ENCODE measurements around the gene MAGOH.

DNA sequence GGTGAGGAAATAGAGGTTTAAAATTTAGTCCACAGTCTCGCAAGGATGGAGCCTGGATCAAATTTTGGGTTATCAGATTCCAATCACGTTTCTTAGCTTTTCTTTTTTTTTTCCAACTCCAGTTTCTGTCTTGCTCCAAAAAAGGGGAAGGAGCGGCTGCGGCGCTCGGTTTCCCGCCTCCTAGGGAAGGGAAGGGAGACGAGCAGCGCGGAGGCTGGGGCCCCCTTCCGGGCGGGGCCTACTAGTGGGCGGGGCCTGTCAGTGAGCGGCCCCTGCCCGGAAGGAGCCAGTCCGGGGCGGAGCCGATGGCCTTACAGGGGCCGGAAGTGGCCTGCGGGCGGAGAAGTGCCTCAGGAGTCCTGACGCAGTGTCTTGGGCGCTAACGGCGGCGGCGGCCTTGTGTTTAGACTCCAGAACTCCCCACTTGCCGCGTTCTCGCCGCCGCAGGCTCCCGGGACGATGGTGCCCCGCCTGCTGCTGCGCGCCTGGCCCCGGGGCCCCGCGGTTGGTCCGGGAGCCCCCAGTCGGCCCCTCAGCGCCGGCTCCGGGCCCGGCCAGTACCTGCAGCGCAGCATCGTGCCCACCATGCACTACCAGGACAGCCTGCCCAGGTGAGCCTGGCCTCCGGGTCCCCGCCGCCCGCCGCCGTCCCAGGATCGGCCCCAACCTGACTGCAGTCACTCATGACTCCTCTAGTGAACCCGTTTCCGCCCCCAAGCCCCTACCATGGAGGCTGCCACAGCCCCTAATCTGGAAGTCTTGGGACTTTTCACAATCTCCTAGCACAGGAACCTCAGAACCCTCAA is 41.6 kb downstream of the MAGOH start, which contains the start of gene CPT2:
- no peak for TF ChIP-seq EZH2 (IDR thresholded peaks at IDR 0.05; ENCODE audit: insufficient read depth, low read length)
- TF ChIP-seq, protein P1, sequence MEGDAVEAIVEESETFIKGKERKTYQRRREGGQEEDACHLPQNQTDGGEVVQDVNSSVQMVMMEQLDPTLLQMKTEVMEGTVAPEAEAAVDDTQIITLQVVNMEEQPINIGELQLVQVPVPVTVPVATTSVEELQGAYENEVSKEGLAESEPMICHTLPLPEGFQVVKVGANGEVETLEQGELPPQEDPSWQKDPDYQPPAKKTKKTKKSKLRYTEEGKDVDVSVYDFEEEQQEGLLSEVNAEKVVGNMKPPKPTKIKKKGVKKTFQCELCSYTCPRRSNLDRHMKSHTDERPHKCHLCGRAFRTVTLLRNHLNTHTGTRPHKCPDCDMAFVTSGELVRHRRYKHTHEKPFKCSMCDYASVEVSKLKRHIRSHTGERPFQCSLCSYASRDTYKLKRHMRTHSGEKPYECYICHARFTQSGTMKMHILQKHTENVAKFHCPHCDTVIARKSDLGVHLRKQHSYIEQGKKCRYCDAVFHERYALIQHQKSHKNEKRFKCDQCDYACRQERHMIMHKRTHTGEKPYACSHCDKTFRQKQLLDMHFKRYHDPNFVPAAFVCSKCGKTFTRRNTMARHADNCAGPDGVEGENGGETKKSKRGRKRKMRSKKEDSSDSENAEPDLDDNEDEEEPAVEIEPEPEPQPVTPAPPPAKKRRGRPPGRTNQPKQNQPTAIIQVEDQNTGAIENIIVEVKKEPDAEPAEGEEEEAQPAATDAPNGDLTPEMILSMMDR (IDR thresholded peaks at IDR 0.05; ENCODE audit: insufficient read depth, low read depth, low read length), result no peak

Measured in astrocyte (in vitro differentiated cells and primary cell).